ENCODE data around the gene AVEN. TPM values are rescaled to one million over a fixed set of nuclear protein-coding genes. Genes with fewer than 3 reads are reported as not detected.

Gene AVEN
- total and polyA plus RNA-seq, 12 donors, result 6.9 to 22.9 (median 13.7) TPM

DNA sequence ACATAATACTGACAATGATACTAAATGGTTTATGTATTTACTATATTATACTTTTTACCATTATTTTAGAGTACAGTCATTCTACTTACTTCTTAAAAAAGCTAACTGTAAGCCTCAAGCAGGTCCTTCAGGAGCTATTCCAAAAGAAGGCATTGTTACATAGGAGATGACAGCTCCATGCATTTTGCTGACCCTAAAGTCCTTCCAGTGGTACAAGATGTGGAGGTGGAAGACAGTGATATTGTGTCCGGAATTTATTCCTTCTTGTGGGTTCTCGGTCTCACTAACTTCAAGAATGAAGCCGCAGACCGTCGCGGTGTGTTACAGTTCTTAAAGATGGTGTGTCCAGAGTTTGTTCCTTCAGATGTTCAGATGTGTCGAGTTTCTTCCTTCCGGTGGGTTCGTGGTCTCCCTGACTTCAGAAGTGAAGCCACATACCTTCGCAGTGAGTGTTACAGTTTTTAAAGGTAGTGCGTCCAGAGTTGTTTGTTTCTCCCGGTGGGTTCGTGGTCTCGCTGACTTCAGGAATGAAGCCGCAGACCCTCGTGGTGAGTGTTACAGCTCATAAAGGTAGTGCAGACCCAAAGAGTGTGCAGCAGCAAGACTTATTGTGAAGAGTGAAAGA, 20.9 kb downstream of the AVEN start:
- intact Hi-C loops (cut with DNase I), result no loop called here
- no peak for TF ChIP-seq CTCF (IDR thresholded peaks at IDR 0.05)
- no peak for TF ChIP-seq POLR2A (IDR thresholded peaks at IDR 0.05)
- WGBS, 4 donors, result 85 to 89% (median 87%) methylated on average over 16 of the region's 16 CpGs
- Histone ChIP-seq H3K4me1 (replicated peaks in 1 of 2) (no peaks in the 10 kb centered on the region), H3K27me3 (no peaks in the 10 kb centered on the region), H3K4me3 (no peak overlapping the region), H3K9me3 (replicated peaks in 1 of 3) (no peaks in the 10 kb centered on the region), H3K27ac (no peak overlapping the region), H3K36me3 (replicated peaks in 1 of 2) (no peaks in the 10 kb centered on the region)
- DNase-seq, result no peak

- H3K4me3 ChIP-seq, result no peak overlapping the region
- WGBS, 4 donors, result 81 to 100% (median 91%) methylated on average over 2 of the region's 2 CpGs
These were observed 24.4 kb downstream of the AVEN start for GRCh38 chr15:34014556-34014955.

GRCh38 chr15:34013746-34014145, 25.3 kb downstream of the AVEN start:
- intact Hi-C loops (cut with DNase I), result no loop called here

More at GRCh38 chr15:34014556-34014955, 24.4 kb downstream of the AVEN start:
- Histone ChIP-seq H3K9me3 (replicated peaks in 1 of 3) (no peaks in the 10 kb centered on the region), H3K36me3 (replicated peaks in 1 of 2) (no peaks in the 10 kb centered on the region), H3K27ac (no peak overlapping the region), H3K27me3 (no peaks in the 10 kb centered on the region), H3K4me1 (replicated peaks in 1 of 2) (no peaks in the 10 kb centered on the region)
- TF ChIP-seq POLR2A (IDR thresholded peaks at IDR 0.05) (no peak), CTCF (IDR thresholded peaks at IDR 0.05) (no peak)
- DNase-seq, result no peak
- intact Hi-C loops (cut with DNase I), result no loop called here

GRCh38 chr15:34012461-34013028, 26.5 kb downstream of the AVEN start:
- DNase-seq, result no peak
- Histone ChIP-seq H3K27me3 (no peaks in the 10 kb centered on the region), H3K27ac (no peak overlapping the region), H3K4me3 (no peak overlapping the region), H3K36me3 (replicated peaks in 1 of 2) (no peaks in the 10 kb centered on the region), H3K4me1 (replicated peaks in 1 of 2) (no peaks in the 10 kb centered on the region), H3K9me3 (replicated peaks in 1 of 3) (no peaks in the 10 kb centered on the region)
- no peak for TF ChIP-seq POLR2A (IDR thresholded peaks at IDR 0.05)
- TF ChIP-seq CTCF (IDR thresholded peaks at IDR 0.05), result no peak
- intact Hi-C loops (cut with DNase I), result no loop called here
- 87 to 92% (median 90%) methylated on average over 4 of the region's 4 CpGs for WGBS, 4 donors

More at GRCh38 chr15:34013746-34014145, 25.3 kb downstream of the AVEN start:
- Histone ChIP-seq H3K4me1 (replicated peaks in 1 of 2) (no peaks in the 10 kb centered on the region), H3K9me3 (replicated peaks in 1 of 3) (no peaks in the 10 kb centered on the region), H3K27ac (no peak overlapping the region), H3K36me3 (replicated peaks in 1 of 2) (no peaks in the 10 kb centered on the region), H3K27me3 (no peaks in the 10 kb centered on the region), H3K4me3 (no peak overlapping the region)
- 84 to 97% (median 95%) methylated on average over 9 of the region's 9 CpGs for WGBS, 4 donors
- no peak for DNase-seq
- TF ChIP-seq CTCF (IDR thresholded peaks at IDR 0.05) (no peak), POLR2A (IDR thresholded peaks at IDR 0.05) (no peak)
